Spleen (tissue), 11 donors: ENCODE measurements around the gene PEX12. TPM values are rescaled to one million over a fixed set of nuclear protein-coding genes. Genes with fewer than 3 reads are reported as not detected.
"Not testable (repeated sequence)": the region's sequence is repeated elsewhere in the genome, so short reads cannot be mapped to it uniquely, and the experiment has no call there.

ENCODE experiments used
- DNase-seq: peaks from one replicate; pipeline ENCODE4 v3.0.0-alpha.2; 2020
- H3K27ac ChIP-seq, 8 donors: fragments of 200-600 bp; sonication (generic) in 7 of 8; 1 replicate in 4 of 8; 2 replicates in 4 of 8; pipeline versions ENCODE4 v1.5.0 to v1.8.0; 2016 to 2021; ENCODE audit warnings: inconsistent platforms in 4 of 8, mild to moderate bottlenecking in 4 of 8, moderate library complexity in 1 of 8
- H3K27me3 ChIP-seq, 7 donors: fragments of 200-600 bp; sonication (generic) in 6 of 7; replicated peaks in 1 of 7; 1 replicate in 4 of 7; 2 replicates in 3 of 7; pipeline versions ENCODE4 v1.5.0 to v1.8.0; 2016 to 2021; ENCODE audit warnings: inconsistent platforms in 3 of 7, mild to moderate bottlenecking in 1 of 7
- H3K36me3 ChIP-seq, 6 donors: fragments of 200-600 bp; sonication (generic) in 5 of 6; 1 replicate in 4 of 6; 2 replicates in 2 of 6; pipeline versions ENCODE4 v1.5.0 to v1.8.0; 2016 to 2021; ENCODE audit warnings: inconsistent platforms in 2 of 6
- H3K4me1 ChIP-seq, 6 donors: fragments of 200-600 bp; sonication (generic) in 5 of 6; 1 replicate in 3 of 6; 2 replicates in 3 of 6; pipeline versions ENCODE4 v1.5.0 to v1.8.0; 2016 to 2021; ENCODE audit warnings: inconsistent platforms in 3 of 6
- H3K4me3 ChIP-seq, 8 donors: fragments of 200-600 bp; sonication (generic) in 7 of 8; 1 replicate in 4 of 8; 2 replicates in 4 of 8; pipeline versions ENCODE4 v1.5.0 to v1.8.0; 2016 to 2021; ENCODE audit warnings: inconsistent platforms in 4 of 8, mild to moderate bottlenecking in 4 of 8, moderate library complexity in 2 of 8
- H3K9me3 ChIP-seq, 8 donors: fragments of 200-600 bp; sonication (generic) in 7 of 8; 1 replicate in 4 of 8; 2 replicates in 4 of 8; pipeline versions ENCODE4 v1.5.0 to v1.8.0; 2016 to 2021; ENCODE audit warnings: inconsistent platforms in 4 of 8
- POLR2A ChIP-seq, 3 donors: fragments of 450-650 bp; IDR thresholded peaks; one replicate each; pipeline ENCODE4 v1.5.1; 2017; ENCODE audit warnings: antibody characterized with exemption in 3 of 3, mild to moderate bottlenecking in 1 of 3
- POLR2AphosphoS5 ChIP-seq, 3 donors: sonication (generic); formaldehyde crosslinking; IDR thresholded peaks; one replicate each; pipeline ENCODE4 v1.5.1; 2017; ENCODE audit warnings: antibody characterized with exemption in 3 of 3
- WGBS, 5 donors: extraction: QIAGEN DNeasy Blood & Tissue Kit in 3 of 5; methylation state at CpG; one replicate each; pipeline versions ENCODE4 v1.1.5 to v1.1.7; 2013 to 2018; 5-methylcytosine and 5-hydroxymethylcytosine counted together
- intact Hi-C: fragments of 100-400 bp; cut with DNase I; formaldehyde crosslinking; loops from one replicate; pipeline ENCODE4 v1.15.0; 2023; ENCODE audit warnings: low total_unique reads
- polyA plus RNA-seq, 3 donors: library from polyadenylated mRNA; stranded (reverse); fragments of 200-250 nt; gene quantifications; one replicate each; pipeline ENCODE4 v1.2.1, GENCODE V29; 2013
- small RNA-seq, 4 donors: library from RNA; depleted of rRNA; stranded (forward); fragments of <200 nt; gene quantifications; one replicate each; pipeline ENCODE3, GENCODE V24; 2016
- total RNA-seq, 7 donors: library from RNA; depleted of rRNA in 3 of 7; stranded (reverse); fragments of >200 nt in 3 of 7; fragmentation: NEBNext Ultra II Directional in 4 of 7; extraction: Animal tissue kit (Norgen Biotek cat#: 25700) in 4 of 7; gene quantifications; one replicate each; pipeline versions ENCODE4 v1.1.0 to v1.2.1, GENCODE V29; 2016 to 2021
- TF ChIP-seq, protein P1 (sequence below), 11 experiments: fragments of 200-600 bp in 7 of 11; fragments of 450-650 bp in 4 of 11; sonication (generic) in 4 of 11; IDR thresholded peaks in 8 of 11; conservative IDR thresholded peaks in 3 of 11; 1 replicate in 7 of 11; 2 replicates in 4 of 11; pipeline versions ENCODE4 v1.4.0 to v1.8.0; 2016 to 2021; ENCODE audit warnings: antibody characterized with exemption in 11 of 11, inconsistent platforms in 4 of 11, mild to moderate bottlenecking in 1 of 11
- donor health status: healthy with polysubstance abuse.
- donor health status: DM: no; HTN: no; CAD: no; lungs with moderate emphysema.
- donor health status: DM: no; HTN: no; CAD: no.
- donor health status: Bipolar disorder and iron deficiency.
- donor health status: healthy.
- donor health status: DM: no; HTN: no; CAD: no.
- donor health status: DM: yes; HTN: yes; CAD: no.

Gene PEX12
- total and polyA plus RNA-seq, 10 donors, result 2.7 to 7.8 (median 4.0) TPM

GRCh38 chr17:35534576-35535093, 43.7 kb downstream of the PEX12 start:
- TF ChIP-seq POLR2AphosphoS5 (IDR thresholded peaks at IDR 0.05) (no peak), POLR2A (IDR thresholded peaks at IDR 0.05) (no peak)
- TF ChIP-seq, protein P1, sequence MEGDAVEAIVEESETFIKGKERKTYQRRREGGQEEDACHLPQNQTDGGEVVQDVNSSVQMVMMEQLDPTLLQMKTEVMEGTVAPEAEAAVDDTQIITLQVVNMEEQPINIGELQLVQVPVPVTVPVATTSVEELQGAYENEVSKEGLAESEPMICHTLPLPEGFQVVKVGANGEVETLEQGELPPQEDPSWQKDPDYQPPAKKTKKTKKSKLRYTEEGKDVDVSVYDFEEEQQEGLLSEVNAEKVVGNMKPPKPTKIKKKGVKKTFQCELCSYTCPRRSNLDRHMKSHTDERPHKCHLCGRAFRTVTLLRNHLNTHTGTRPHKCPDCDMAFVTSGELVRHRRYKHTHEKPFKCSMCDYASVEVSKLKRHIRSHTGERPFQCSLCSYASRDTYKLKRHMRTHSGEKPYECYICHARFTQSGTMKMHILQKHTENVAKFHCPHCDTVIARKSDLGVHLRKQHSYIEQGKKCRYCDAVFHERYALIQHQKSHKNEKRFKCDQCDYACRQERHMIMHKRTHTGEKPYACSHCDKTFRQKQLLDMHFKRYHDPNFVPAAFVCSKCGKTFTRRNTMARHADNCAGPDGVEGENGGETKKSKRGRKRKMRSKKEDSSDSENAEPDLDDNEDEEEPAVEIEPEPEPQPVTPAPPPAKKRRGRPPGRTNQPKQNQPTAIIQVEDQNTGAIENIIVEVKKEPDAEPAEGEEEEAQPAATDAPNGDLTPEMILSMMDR (IDR thresholded peaks at IDR 0.05 in 8 of 11, conservative IDR thresholded peaks at IDR 0.05 in 3 of 11), result no peak
- WGBS, 5 donors, result 63 to 81% (median 74%) methylated on average over 3 of the region's 3 CpGs
- no peak for DNase-seq

DNA sequence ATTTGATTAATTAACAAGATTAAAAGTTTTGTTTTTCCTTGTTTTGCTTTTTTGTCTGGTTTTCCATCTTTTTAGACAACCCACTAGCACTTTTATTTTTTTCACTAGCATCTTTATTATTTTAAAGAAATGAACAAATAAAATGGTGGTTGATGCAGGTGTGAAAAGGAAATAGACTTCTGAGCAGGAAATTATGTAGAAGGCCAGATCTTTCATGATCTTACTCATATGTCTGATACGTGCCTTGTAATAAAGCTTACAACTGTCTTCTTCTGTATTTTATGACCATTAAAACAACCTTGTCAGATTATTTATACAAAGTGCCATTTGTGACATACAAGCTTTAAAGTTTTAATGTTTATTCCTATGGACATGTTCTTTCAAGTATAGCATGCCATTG, 47.2 kb downstream of the PEX12 start:
- DNase-seq, result no peak
- TF ChIP-seq POLR2A (IDR thresholded peaks at IDR 0.05) (no peak), POLR2AphosphoS5 (IDR thresholded peaks at IDR 0.05) (no peak)
- TF ChIP-seq, protein P1 (IDR thresholded peaks at IDR 0.05 in 8 of 11, conservative IDR thresholded peaks at IDR 0.05 in 3 of 11), result no peak
- peaks cover 0 to 65% (median 19%) of the 10 kb centered on the region in 6 donors for H3K4me1 ChIP-seq
- H3K27me3 ChIP-seq, result no peaks in the 10 kb centered on the region
- WGBS, 5 donors, result 13 to 24% (median 21%) methylated on average over 1 of the region's 1 CpG
- peak overlapping the region in 6 of 8 donors; percentile 44 to 96 (median 92) for H3K27ac ChIP-seq
- H3K36me3 ChIP-seq, result no peaks in the 10 kb centered on the region
- no peaks in the 10 kb centered on the region for H3K9me3 ChIP-seq
- intact Hi-C loops, result loop anchor here (10.0 kb wide), 1 partner anchor 286 kb away; the partner anchor contains the start of gene SLFN5
- H3K4me3 ChIP-seq, result no peak overlapping the region

More at GRCh38 chr17:35534576-35535093, 43.7 kb downstream of the PEX12 start:
- H3K4me3 ChIP-seq, result peak overlapping the region; percentile 8 to 66 (median 41)
- H3K36me3 ChIP-seq, result no peaks in the 10 kb centered on the region
- H3K9me3 ChIP-seq, result no peaks in the 10 kb centered on the region
- H3K27ac ChIP-seq, result peak overlapping the region; percentile 35 to 96 (median 90)
- peaks cover 7 to 76% (median 36%) of the 10 kb centered on the region in 6 donors for H3K4me1 ChIP-seq
- H3K27me3 ChIP-seq, result no peaks in the 10 kb centered on the region
- intact Hi-C loops, result loop anchor here (5.0 to 10.0 kb wide), 2 partner anchors 290 to 362 kb away; partner anchors contain the start of gene SLFN5

DNA sequence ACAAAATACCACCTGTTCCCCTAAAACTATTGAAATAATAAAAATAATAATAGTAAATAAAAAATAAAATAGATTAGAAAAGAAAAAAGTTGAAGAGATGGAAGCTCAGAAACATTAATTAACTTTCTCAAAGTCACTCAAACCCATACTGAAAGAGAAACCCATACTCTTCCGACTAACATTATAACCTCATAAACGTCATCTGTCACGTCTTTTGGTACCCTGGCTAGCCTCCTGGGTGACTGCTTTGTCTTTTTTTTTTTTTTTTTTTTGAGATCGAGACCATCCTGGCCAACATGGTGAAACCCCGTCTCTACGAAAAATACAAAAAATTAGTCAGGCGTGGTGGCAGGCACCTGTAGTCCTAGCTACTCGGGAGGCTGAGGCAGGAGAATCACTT, 48.5 kb downstream of the PEX12 start:
- Histone ChIP-seq H3K4me3 (no peak overlapping the region), H3K9me3 (no peaks in the 10 kb centered on the region), H3K27me3 (no peaks in the 10 kb centered on the region), H3K27ac (peak overlapping the region in 3 of 8 donors; percentile 70 to 96 (median 92)), H3K36me3 (no peaks in the 10 kb centered on the region), H3K4me1 (peaks cover 0 to 71% (median 19%) of the 10 kb centered on the region in 6 donors)
- no peak for DNase-seq
- WGBS, 5 donors, result 77 to 91% (median 88%) methylated on average over 8 of the region's 8 CpGs
- TF ChIP-seq POLR2A (IDR thresholded peaks at IDR 0.05), result no peak
- no peak for TF ChIP-seq POLR2AphosphoS5 (IDR thresholded peaks at IDR 0.05)
- TF ChIP-seq, protein P1 (IDR thresholded peaks at IDR 0.05 in 8 of 11, conservative IDR thresholded peaks at IDR 0.05 in 3 of 11), result no peak
- intact Hi-C loops, result loop anchor here (10.0 kb wide), 1 partner anchor 285 kb away; the partner anchor contains the start of gene SLFN5

DNA sequence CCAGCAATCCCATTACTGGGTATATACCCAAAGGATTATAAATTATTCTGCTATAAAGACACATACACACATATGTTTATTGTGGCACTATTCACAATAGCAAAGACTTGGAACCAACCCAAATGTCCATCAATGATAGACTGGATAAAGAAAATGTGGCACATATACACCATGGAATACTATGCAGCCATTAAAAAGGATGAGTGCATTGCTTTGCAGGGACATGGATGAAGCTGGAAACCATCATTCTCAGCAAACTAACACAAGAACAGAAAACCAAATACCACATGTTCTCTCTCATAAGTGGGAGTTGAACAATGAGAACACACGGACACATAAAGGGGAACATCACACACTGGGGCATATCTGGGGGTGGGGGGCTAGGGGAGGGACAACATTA, 49.0 kb downstream of the PEX12 start:
- Histone ChIP-seq H3K4me1 (peaks cover 0 to 71% (median 19%) of the 10 kb centered on the region in 6 donors), H3K27ac (peak overlapping the region in 3 of 8 donors; percentile 34 to 92 (median 70))
- H3K4me3 ChIP-seq, H3K9me3 ChIP-seq, intact Hi-C loops, H3K27me3 ChIP-seq, DNase-seq, H3K36me3 ChIP-seq: not testable (repeated sequence)
- WGBS, 5 donors, result 86 to 100% (median 91%) methylated on average over 1 of the region's 1 CpG

Small RNAs within 50 kb of the gene (small RNA-seq; reads per million reads assigned to genes)
- 0 reads per million in 4 donors for gene AC004134.1
- gene AC015911.1, result 0 reads per million in 4 donors
- gene SNORD7, result 203 to 325 (median 221) reads per million in 4 donors

Other genes with a start within 250 kb of the PEX12 start
- gene SLFN11, start 204.9 kb downstream of the PEX12 start, total RNA-seq, result 10 to 100 TPM; 48.3 to 73.9 (median 61.3) TPM
- 10 to 100 TPM in 1 of 3 donors, 1 to 10 TPM in 2; 6.5 to 17.9 (median 9.9) TPM for gene SLFN11, start 204.9 kb downstream of the PEX12 start, polyA plus RNA-seq
- gene SLFN12, start 146.1 kb downstream of the PEX12 start, total RNA-seq, result 10 to 100 TPM; 15.7 to 26.8 (median 23.5) TPM
- 1 to 10 TPM; 1.6 to 8.0 (median 6.2) TPM for gene SLFN12, start 146.1 kb downstream of the PEX12 start, polyA plus RNA-seq
- 10 to 100 TPM; 24.7 to 38.1 (median 33.0) TPM for gene SLFN13, start 129.8 kb downstream of the PEX12 start, total RNA-seq
- gene SLFN13, start 129.8 kb downstream of the PEX12 start, polyA plus RNA-seq, result 1 to 10 TPM; 1.9 to 6.0 (median 5.5) TPM
- 10 to 100 TPM; 28.6 to 39.5 (median 32.5) TPM for gene SLFN12L, start 40.9 kb downstream of the PEX12 start, total RNA-seq
- 1 to 10 TPM in 1 of 3 donors, under 1 TPM in 2; 0.39 to 2.2 (median 0.93) TPM for gene SLFN12L, start 40.9 kb downstream of the PEX12 start, polyA plus RNA-seq
- gene SLFN14, start 17.8 kb downstream of the PEX12 start, total RNA-seq, result 1 to 10 TPM in 3 of 7 donors, under 1 TPM in 4; 0.27 to 6.2 (median 0.74) TPM
- gene SLFN14, start 17.8 kb downstream of the PEX12 start, polyA plus RNA-seq, result under 1 TPM in 2 of 3 donors, not detected in 1; 0.03 to 0.04 TPM
- gene AP2B1, start 8.8 kb upstream of the PEX12 start, total RNA-seq, result 100 to 1,000 TPM in 4 of 7 donors, 10 to 100 TPM in 3; 75.8 to 144 (median 125) TPM
- 10 to 100 TPM; 16.7 to 33.6 (median 22.1) TPM for gene AP2B1, start 8.8 kb upstream of the PEX12 start, polyA plus RNA-seq
- under 1 TPM in 6 of 7 donors, not detected in 1; 0.11 to 0.74 (median 0.25) TPM for gene RASL10B, start 153.1 kb upstream of the PEX12 start, total RNA-seq
- gene RASL10B, start 153.1 kb upstream of the PEX12 start, polyA plus RNA-seq, result under 1 TPM; 0.09 to 0.50 (median 0.29) TPM
- not detected for gene GAS2L2, start 174.7 kb upstream of the PEX12 start, total RNA-seq
- gene GAS2L2, start 174.7 kb upstream of the PEX12 start, polyA plus RNA-seq, result under 1 TPM; 0.02 to 0.03 (median 0.02) TPM
- gene C17orf50, start 182.3 kb upstream of the PEX12 start, total RNA-seq, result not detected
- under 1 TPM in 2 of 3 donors, not detected in 1; 0.15 to 0.42 TPM for gene C17orf50, start 182.3 kb upstream of the PEX12 start, polyA plus RNA-seq
- 1 to 10 TPM; 1.5 to 5.9 (median 3.1) TPM for gene MMP28, start 217.1 kb upstream of the PEX12 start, total RNA-seq
- gene MMP28, start 217.1 kb upstream of the PEX12 start, polyA plus RNA-seq, result 1 to 10 TPM; 1.1 to 3.5 (median 1.7) TPM
- gene TAF15, start 230.9 kb upstream of the PEX12 start, total RNA-seq, result 100 to 1,000 TPM in 5 of 7 donors, 10 to 100 TPM in 2; 78.7 to 184 (median 146) TPM
- 100 to 1,000 TPM in 1 of 3 donors, 10 to 100 TPM in 2; 55.9 to 113 (median 84.7) TPM for gene TAF15, start 230.9 kb upstream of the PEX12 start, polyA plus RNA-seq